ENCODE data around the gene GRM8. TPM values are rescaled to one million over a fixed set of nuclear protein-coding genes. Genes with fewer than 3 reads are reported as not detected.

The GRM8 gene
- total and polyA plus RNA-seq, 9 of the 15 experiments (the other 6 are each of a cell fraction or from before 2014, with no cell fraction given) = 0.13 TPM; not detected in 7

- no peak for TF ChIP-seq CHD7 (IDR thresholded peaks at IDR 0.05; ENCODE audit: low read depth, low read length)
- no peak for TF ChIP-seq MYBL2 (IDR thresholded peaks at IDR 0.05; ENCODE audit: low read depth)
- TF ChIP-seq MYBL2 (CRISPR knock-in tag; IDR thresholded peaks at IDR 0.05; ENCODE audit: borderline replicate concordance) = no peak
- TF ChIP-seq ZNF77 (CRISPR knock-in tag; IDR thresholded peaks at IDR 0.05) = no peak
- TF ChIP-seq ZBTB17 (CRISPR knock-in tag; IDR thresholded peaks at IDR 0.05) = no peak
- no peak for TF ChIP-seq ZKSCAN1 (IDR thresholded peaks at IDR 0.05; ENCODE audit: low read depth, low read length)
- TF ChIP-seq ZNF146 (CRISPR knock-in tag; IDR thresholded peaks at IDR 0.05; ENCODE audit: unreplicated experiment) = no peak
Measured at GRCh38 chr7:126978865-126979264, 273.9 kb downstream of the GRM8 start (continued).

Measured in K562 (cell line).